A549 treated with AZD2906 at 1 μM for 4 hours (cell line): ENCODE data around the gene CTNNBIP1. TPM values are rescaled to one million over a fixed set of nuclear protein-coding genes. Genes with fewer than 3 reads are reported as not detected.

ENCODE experiments used
- total RNA-seq: library from RNA; stranded (reverse); fragments of 200-300 nt; extraction: Qiagen RNA extraction; gene quantifications from 5 replicates; pipeline ENCODE4 v1.2.3, GENCODE V29; 2022

The CTNNBIP1 gene, protein sequence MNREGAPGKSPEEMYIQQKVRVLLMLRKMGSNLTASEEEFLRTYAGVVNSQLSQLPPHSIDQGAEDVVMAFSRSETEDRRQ
- total RNA-seq = 8.7 to 10.9 TPM (median 10.8 TPM) in 5 replicates

GRCh38 chr1:9910076-9910422 is at the start of gene CTNNBIP1:
Gene CTNNBIP1, minus strand, starts transcription at chr1:9910269. Its CDS starts 38,205 bp downstream, at chr1:9872064.

GRCh38 chr1:9942939-9943788 is 33.1 kb upstream of the CTNNBIP1 start, which contains the start of the genes LZIC and NMNAT1:
Gene LZIC, minus strand, starts transcription at chr1:9943391. Its CDS starts 6,772 bp downstream, at chr1:9936619.
Gene NMNAT1, plus strand, starts transcription at chr1:9943475. Its CDS starts 28,599 bp downstream, at chr1:9972074.

GRCh38 chr1:9823943-9824701 is 85.9 kb downstream of the CTNNBIP1 start, which contains the start of gene CLSTN1:
Gene CLSTN1, minus strand, starts transcription at chr1:9823965. Its CDS starts 232 bp downstream, at chr1:9823733.

Other genes starting within 250 kb of the CTNNBIP1 start
- 59.0 to 63.5 TPM (median 60.7 TPM) in 5 replicates for gene CLSTN1, start 86.3 kb downstream of the CTNNBIP1 start, total RNA-seq
- 17.5 to 27.7 TPM (median 18.9 TPM) in 5 replicates for gene LZIC, start 33.1 kb upstream of the CTNNBIP1 start, total RNA-seq
- gene NMNAT1, start 33.2 kb upstream of the CTNNBIP1 start, total RNA-seq = 2.0 to 3.5 TPM (median 2.2 TPM) in 5 replicates
- 4.8 to 6.0 TPM (median 5.2 TPM) in 5 replicates for gene RBP7, start 87.0 kb upstream of the CTNNBIP1 start, total RNA-seq
- gene UBE4B, start 122.7 kb upstream of the CTNNBIP1 start, total RNA-seq = 12.1 to 13.6 TPM (median 12.7 TPM) in 5 replicates